Suprapubic skin (tissue), 4 donors: Measurements from ENCODE around the gene WDR37. TPM values are rescaled to one million over a fixed set of nuclear protein-coding genes. Genes with fewer than 3 reads are reported as not detected.

Experiments
- DNase-seq, 2 donors: peaks; one replicate each; pipeline ENCODE4 v3.0.0-alpha.2; 2019; ENCODE audit warnings: low spot score in 2 of 2
- H3K27ac ChIP-seq: fragments of 200-600 bp; sonication (generic); one replicate; pipeline ENCODE4 v1.5.1; 2019
- H3K27me3 ChIP-seq: fragments of 200-600 bp; sonication (generic); one replicate; pipeline ENCODE4 v1.5.1; 2019
- H3K36me3 ChIP-seq: fragments of 200-600 bp; sonication (generic); one replicate; pipeline ENCODE4 v1.5.1; 2019
- H3K4me1 ChIP-seq: fragments of 200-600 bp; sonication (generic); one replicate; pipeline ENCODE4 v1.5.1; 2019
- H3K4me3 ChIP-seq: fragments of 200-600 bp; sonication (generic); one replicate; pipeline ENCODE4 v1.5.1; 2019; ENCODE audit warnings: mild to moderate bottlenecking
- H3K9me3 ChIP-seq: fragments of 200-600 bp; sonication (generic); one replicate; pipeline ENCODE4 v1.5.1; 2019
- CTCF ChIP-seq, 2 donors: fragments of 200-600 bp in 1 of 2; fragments of 450-650 bp in 1 of 2; sonication (generic) in 1 of 2; IDR thresholded peaks; one replicate each; pipeline ENCODE4 v1.5.1; 2016 to 2019; ENCODE audit warnings: antibody characterized with exemption in 2 of 2, mild to moderate bottlenecking in 1 of 2, moderate library complexity in 1 of 2
- EP300 ChIP-seq: sonication (generic); formaldehyde crosslinking; IDR thresholded peaks from one replicate; pipeline ENCODE4 v1.6.1; 2017; ENCODE audit warnings: antibody characterized with exemption
- POLR2A ChIP-seq, 2 donors: fragments of 450-650 bp; IDR thresholded peaks; one replicate each; pipeline ENCODE4 v1.6.1; 2017; ENCODE audit warnings: antibody characterized with exemption in 2 of 2, mild to moderate bottlenecking in 2 of 2, moderate library complexity in 2 of 2
- POLR2AphosphoS5 ChIP-seq, 3 donors: sonication (generic); formaldehyde crosslinking; IDR thresholded peaks; one replicate each; pipeline ENCODE4 v1.6.1; 2017; ENCODE audit warnings: antibody characterized with exemption in 3 of 3
- WGBS: methylation state at CpG from one replicate; pipeline ENCODE4 v1.1.5; 2018; 5-methylcytosine and 5-hydroxymethylcytosine counted together
- total RNA-seq, 4 donors: library from RNA; depleted of rRNA; stranded (reverse); fragments of >200 nt; gene quantifications; one replicate each; pipeline ENCODE4 v1.1.0, GENCODE V29; 2016

Gene WDR37
- total RNA-seq, 4 donors from 2014 or later = 13.1 to 32.7 (median 18.4) TPM

DNA sequence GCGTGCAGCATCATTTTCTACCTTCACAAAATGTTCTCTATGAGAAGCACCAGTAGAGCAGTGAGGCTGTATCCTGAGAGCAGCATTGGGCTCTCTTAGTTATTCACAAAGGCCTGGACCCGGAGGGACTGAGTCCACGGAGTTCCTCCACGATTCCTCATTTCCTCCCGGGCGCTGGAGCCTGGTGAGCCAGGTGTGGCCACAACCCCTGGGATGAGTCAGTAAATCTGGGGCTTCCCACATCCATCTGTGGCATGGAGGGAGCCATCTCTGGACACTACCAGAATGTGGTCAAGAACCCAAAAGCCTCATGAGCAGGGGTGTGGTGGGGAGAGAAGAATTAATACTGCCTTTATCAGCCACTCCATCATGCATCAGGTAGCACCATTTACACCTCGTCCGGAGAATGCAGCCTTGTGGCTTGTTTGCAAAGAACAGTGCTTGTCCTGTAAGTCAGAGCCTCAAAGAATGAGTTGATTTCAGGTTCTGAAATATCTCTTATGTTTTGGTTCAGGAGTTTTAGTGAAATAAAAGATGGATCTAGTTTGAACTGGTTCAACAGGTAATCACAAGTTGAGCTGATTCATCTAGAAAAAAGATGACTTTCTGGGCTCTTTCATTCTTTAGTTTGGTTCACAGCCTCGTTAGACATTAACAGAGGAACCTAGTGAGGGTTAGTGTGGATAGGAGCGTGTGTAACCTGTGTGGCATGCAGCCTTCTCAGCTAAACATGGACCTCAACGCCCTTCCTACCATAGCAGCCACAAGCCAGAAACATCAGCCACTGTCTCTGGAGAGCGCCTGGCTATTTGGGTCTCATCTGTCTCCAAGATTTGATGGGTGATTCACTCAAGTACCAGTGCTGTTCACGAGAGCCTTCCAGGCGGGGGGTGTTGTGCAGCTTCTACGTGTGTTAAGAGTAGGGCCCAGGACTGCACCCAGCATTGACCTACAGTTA is 95.2 kb downstream of the WDR37 start:
- H3K4me3 ChIP-seq = no peak overlapping the region
- TF ChIP-seq EP300 (no peak), CTCF (IDR thresholded peaks at IDR 0.05) (no peak), POLR2AphosphoS5 (IDR thresholded peaks at IDR 0.05) (no peak), POLR2A (IDR thresholded peaks at IDR 0.05) (no peak)
- no peak overlapping the region for H3K27ac ChIP-seq
- no peak for DNase-seq
- WGBS = 81% methylated on average over 13 of the region's 15 CpGs
- no peaks in the 10 kb centered on the region for H3K27me3 ChIP-seq
- no peaks in the 10 kb centered on the region for H3K9me3 ChIP-seq
- H3K4me1 ChIP-seq = no peaks in the 10 kb centered on the region
- H3K36me3 ChIP-seq = no peaks in the 10 kb centered on the region

DNA sequence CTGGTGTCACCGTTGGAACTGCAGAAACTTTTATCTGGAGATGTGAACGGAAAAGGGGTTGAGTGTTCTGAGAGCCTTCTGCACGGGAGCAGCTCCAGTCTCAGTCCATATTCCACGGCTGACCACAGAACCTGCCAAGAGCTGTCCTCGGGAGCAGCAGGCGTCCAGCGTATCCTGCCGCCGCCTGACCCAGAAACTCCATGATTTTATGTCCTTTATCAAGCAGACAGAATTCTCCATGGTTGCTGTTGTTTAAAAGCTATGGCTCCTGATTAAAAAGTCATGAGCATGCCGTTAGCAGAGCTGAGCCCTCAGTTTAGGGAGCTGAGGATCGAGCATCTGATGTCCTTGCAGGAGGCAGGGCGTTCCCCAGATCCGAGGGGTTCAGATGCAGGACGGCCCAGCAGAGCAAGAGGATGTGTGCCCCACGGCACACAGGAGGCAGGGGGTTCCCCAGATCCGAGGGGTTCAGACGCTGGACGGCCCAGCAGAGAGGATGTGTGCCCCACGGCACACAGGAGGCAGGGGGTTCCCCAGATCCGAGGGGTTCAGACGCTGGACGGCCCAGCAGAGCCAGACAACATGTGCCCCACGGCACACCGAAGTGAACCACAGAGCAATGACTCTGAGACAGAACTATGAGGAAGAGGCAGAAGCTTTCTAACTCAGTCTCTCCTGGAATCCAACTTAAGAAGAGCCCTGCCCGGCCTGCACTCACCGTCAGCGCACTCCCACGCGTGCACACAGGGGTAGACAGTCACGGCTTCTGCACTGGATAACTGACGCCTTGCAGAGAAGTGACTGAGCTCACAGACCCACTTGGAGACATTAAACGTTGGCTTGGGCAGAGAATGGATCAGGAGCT is 96.4 kb downstream of the WDR37 start:
- H3K4me3 ChIP-seq = no peak overlapping the region
- no peaks in the 10 kb centered on the region for H3K9me3 ChIP-seq
- no peaks in the 10 kb centered on the region for H3K27me3 ChIP-seq
- TF ChIP-seq POLR2A (IDR thresholded peaks at IDR 0.05) = no peak
- no peak for TF ChIP-seq CTCF (IDR thresholded peaks at IDR 0.05)
- TF ChIP-seq POLR2AphosphoS5 (IDR thresholded peaks at IDR 0.05) = no peak
- TF ChIP-seq EP300 = no peak
- H3K4me1 ChIP-seq = no peaks in the 10 kb centered on the region
- WGBS = 88% methylated on average over 23 of the region's 32 CpGs
- H3K36me3 ChIP-seq = no peaks in the 10 kb centered on the region
- DNase-seq = no peak
- H3K27ac ChIP-seq = no peak overlapping the region

DNA sequence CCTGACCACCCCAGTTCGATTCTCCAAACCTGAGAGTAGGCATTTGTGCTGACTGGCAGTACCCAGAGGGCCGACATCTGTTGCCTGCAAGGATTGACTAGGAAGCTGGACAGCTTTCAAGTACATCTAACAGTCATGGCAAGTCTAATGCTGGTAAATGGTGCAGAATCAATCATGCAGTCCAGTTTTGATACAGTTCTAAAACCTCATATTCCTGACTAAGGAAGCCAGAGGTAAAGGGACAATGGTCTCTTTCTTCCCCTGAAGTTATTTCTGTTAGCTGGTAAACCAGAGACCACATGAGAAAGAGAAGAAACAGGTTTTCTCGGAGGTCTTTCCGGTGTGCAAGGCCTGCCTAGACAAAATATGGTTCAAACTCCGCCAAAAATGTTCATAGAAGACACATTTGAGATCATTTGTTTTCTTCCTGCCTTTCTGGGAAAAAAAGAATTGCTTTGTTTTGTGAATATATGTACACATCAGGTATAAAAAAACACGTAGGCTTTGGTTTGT is 97.1 kb downstream of the WDR37 start:
- no peak overlapping the region for H3K27ac ChIP-seq
- 57% methylated on average over 6 of the region's 6 CpGs for WGBS
- H3K4me1 ChIP-seq = no peaks in the 10 kb centered on the region

GRCh38 chr10:1153805-1154351 is 97.7 kb downstream of the WDR37 start:
- no peaks in the 10 kb centered on the region for H3K4me1 ChIP-seq
- H3K27ac ChIP-seq = no peak overlapping the region
- no peak overlapping the region for H3K4me3 ChIP-seq
- TF ChIP-seq POLR2A (IDR thresholded peaks at IDR 0.05) (no peak), POLR2AphosphoS5 (IDR thresholded peaks at IDR 0.05) (no peak), CTCF (IDR thresholded peaks at IDR 0.05) (no peak), EP300 (no peak)
- H3K36me3 ChIP-seq = no peaks in the 10 kb centered on the region
- DNase-seq = no peak
- 71% methylated on average over 20 of the region's 20 CpGs for WGBS
- H3K9me3 ChIP-seq = no peaks in the 10 kb centered on the region
- H3K27me3 ChIP-seq = no peaks in the 10 kb centered on the region

More for the DNA sequence above, 97.1 kb downstream of the WDR37 start:
- Histone ChIP-seq H3K9me3 (no peaks in the 10 kb centered on the region), H3K4me3 (no peak overlapping the region), H3K36me3 (no peaks in the 10 kb centered on the region), H3K27me3 (no peaks in the 10 kb centered on the region)
- TF ChIP-seq POLR2AphosphoS5 (IDR thresholded peaks at IDR 0.05) (no peak), CTCF (IDR thresholded peaks at IDR 0.05) (no peak), EP300 (no peak), POLR2A (IDR thresholded peaks at IDR 0.05) (no peak)
- no peak for DNase-seq
